Articular chondrocyte of knee joint (primary cell): ENCODE measurements around the gene CBLC. TPM values are rescaled to one million over a fixed set of nuclear protein-coding genes. Genes with fewer than 3 reads are reported as not detected.

Experiments used
- small RNA-seq: library from RNA; depleted of rRNA; stranded (forward); fragments of <200 nt; gene quantifications from one replicate; pipeline ENCODE3, GENCODE V24; 2012
- total RNA-seq: library from RNA; depleted of rRNA; stranded (reverse); fragments of >200 nt; gene quantifications from 2 replicates; pipeline ENCODE4 v1.2.3, GENCODE V29; 2012

CBLC gene, protein sequence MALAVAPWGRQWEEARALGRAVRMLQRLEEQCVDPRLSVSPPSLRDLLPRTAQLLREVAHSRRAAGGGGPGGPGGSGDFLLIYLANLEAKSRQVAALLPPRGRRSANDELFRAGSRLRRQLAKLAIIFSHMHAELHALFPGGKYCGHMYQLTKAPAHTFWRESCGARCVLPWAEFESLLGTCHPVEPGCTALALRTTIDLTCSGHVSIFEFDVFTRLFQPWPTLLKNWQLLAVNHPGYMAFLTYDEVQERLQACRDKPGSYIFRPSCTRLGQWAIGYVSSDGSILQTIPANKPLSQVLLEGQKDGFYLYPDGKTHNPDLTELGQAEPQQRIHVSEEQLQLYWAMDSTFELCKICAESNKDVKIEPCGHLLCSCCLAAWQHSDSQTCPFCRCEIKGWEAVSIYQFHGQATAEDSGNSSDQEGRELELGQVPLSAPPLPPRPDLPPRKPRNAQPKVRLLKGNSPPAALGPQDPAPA
- total RNA-seq, result not detected in 2 replicates

DNA sequence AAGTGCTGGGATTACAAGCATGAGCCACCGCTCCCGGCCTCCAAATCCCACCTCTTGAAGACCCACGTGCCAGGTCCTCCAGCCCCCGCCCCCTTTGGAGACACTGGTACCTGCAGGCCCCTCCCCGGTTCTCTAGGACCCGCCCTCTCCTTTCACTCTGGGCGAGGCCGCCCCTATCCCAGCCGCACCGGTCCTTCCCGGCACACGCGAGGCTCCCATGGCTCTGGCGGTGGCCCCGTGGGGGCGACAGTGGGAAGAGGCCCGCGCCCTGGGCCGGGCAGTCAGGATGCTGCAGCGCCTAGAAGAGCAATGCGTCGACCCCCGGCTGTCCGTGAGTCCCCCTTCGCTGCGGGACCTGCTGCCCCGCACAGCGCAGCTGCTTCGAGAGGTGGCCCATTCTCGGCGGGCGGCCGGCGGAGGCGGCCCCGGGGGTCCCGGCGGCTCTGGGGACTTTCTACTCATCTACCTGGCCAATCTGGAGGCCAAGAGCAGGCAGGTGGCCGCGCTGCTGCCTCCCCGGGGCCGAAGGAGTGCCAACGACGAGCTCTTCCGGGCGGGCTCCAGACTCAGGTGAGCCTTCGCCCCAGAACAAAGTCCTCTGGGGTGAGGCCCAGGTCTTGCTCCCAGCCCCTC, at the start of gene CBLC:
Gene CBLC (plus strand): TSS at position 176 of the 633 bp plus-strand sequence. CDS start 42 bp downstream, at position 218.

GRCh38 chr19:44748426-44749254, 29.1 kb upstream of the CBLC start, which contains the start of gene BCL3:
BCL3 (plus strand) TSS chr19:44748708; CDS start chr19:44748791, 83 bp downstream.

DNA sequence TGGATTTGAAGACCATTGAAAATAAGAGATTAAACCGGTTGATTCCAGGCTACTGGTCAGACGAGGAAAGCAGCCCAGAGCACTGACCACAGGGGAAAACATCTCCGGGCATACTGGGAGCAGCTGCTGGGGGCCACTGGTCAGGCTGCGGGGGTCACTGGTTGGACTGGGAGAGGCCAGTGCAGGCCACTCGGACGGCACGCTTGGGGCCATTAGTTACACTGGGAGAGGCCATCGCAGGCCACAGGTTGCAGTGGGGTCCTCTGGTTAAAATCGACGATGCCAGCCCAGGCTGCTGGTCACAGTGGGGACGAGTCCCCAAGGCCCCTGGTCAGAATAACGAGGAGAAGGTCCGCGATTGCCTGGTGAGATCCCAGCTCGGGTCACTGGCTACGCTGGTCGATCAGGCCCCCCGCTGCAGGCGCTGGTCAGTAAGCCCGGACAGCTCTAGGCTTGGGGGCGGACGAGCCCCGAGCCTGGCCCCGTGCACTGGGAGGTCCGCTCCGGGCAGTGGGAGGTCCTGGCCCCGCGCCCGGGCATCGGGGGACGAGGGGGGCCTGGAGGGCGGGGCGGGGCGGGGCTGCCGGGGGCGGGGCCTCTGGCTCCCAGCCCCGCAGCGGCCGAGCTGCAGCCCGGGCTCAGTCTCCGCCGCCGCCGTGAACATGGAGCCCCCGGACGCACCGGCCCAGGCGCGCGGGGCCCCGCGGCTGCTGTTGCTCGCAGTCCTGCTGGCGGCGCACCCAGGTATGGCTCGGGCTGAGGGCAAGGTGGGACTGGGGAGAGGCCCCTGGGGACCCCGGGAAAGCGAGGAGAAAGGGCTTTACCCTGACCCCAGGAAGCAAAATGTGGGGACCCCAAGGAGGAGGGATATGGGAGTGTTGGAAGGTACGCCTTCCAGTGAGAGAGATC, 31.0 kb downstream of the CBLC start, which contains the start of gene BCAM:
Gene BCAM (plus strand): TSS at position 641 of the 909 bp plus-strand sequence. CDS start 22 bp downstream, at position 663.

DNA sequence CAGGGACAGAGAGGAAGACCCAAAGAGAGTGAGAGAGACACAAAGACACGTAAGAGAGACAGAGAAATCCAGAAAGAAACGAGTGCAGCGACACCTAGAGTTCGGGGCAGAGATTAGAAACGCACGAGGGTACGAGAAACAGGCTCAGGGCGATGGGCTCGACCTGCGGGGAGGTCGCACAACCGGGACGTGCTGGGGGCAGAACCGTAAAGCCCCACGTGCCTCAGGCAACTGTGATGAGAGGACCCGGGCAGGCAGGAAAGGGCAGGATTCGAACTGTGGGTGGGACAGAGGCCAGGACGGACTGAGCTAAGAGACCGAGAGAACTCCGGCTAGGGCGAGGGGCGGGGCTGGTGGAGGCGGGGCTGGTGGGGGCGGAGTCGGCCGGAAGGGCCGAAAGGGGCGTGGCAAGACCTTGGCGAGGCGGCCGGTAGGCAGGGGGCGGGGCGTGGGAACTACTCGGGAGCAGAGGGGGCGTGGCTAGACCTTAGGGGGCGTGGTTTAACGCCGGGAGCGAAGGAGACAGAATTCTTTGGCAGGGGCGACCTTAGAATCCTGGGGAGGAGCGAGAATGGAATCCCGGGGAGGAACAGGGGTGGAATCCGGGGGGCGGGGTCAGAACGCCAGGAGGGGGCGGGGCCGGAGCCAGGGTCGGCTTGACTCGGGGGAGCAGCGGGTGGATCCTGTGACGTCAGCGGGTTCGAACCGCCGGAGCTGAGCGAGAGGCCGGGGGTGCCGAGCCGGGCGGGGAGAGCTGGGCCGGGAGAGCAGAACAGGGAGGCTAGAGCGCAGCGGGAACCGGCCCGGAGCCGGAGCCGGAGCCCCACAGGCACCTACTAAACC, 68.1 kb downstream of the CBLC start, which contains the start of gene NECTIN2:
Gene NECTIN2 (plus strand): TSS at position 686 of the 843 bp plus-strand sequence. CDS start 229 bp downstream, outside the sequence.

Small RNAs within 50 kb of the gene (small RNA-seq; reads per million reads assigned to genes)
- gene RF00156, result not detected

Other genes starting within 250 kb of the CBLC start
- gene CEACAM20, start 248.2 kb upstream of the CBLC start, total RNA-seq, result not detected in 2 replicates
- gene IGSF23, start 164.3 kb upstream of the CBLC start, total RNA-seq, result 0.26 and 0.86 TPM in 2 replicates
- 86.0 and 95.1 TPM in 2 replicates for gene PVR, start 134.0 kb upstream of the CBLC start, total RNA-seq
- gene CEACAM19, start 106.4 kb upstream of the CBLC start, total RNA-seq, result 2.2 and 3.1 TPM in 2 replicates
- gene CEACAM16, start 78.7 kb upstream of the CBLC start, total RNA-seq, result not detected in 2 replicates
- gene BCL3, start 29.2 kb upstream of the CBLC start, total RNA-seq, result 11.2 and 14.2 TPM in 2 replicates
- 10.7 and 13.1 TPM in 2 replicates for gene BCAM, start 31.2 kb downstream of the CBLC start, total RNA-seq
- gene NECTIN2, start 68.4 kb downstream of the CBLC start, total RNA-seq, result 35.6 and 43.1 TPM in 2 replicates
- gene TOMM40, start 113.4 kb downstream of the CBLC start, total RNA-seq, result 18.2 and 25.2 TPM in 2 replicates
- gene APOE, start 127.9 kb downstream of the CBLC start, total RNA-seq, result 0.26 and 0.32 TPM in 2 replicates
- gene APOC1, start 136.7 kb downstream of the CBLC start, total RNA-seq, result 0.52 and 0.86 TPM in 2 replicates
- not detected in 2 replicates for gene APOC4, start 164.3 kb downstream of the CBLC start, total RNA-seq
- not detected in 2 replicates for gene APOC2, start 168.2 kb downstream of the CBLC start, total RNA-seq
- 35.1 and 37.4 TPM in 2 replicates for gene CLPTM1, start 177.5 kb downstream of the CBLC start, total RNA-seq
- gene RELB, start 223.6 kb downstream of the CBLC start, total RNA-seq, result 6.9 and 8.0 TPM in 2 replicates